Upper lobe of left lung (tissue), 4 donors: ENCODE results near the gene WDR26.

ENCODE experiments used
- CTCF ChIP-seq, 6 experiments: fragments of 450-650 bp in 4 of 6; fragments of 200-600 bp in 2 of 6; sonication (generic) in 2 of 6; IDR thresholded peaks; one replicate each; pipeline ENCODE4 v1.5.1; 2016 to 2019; ENCODE audit warnings: antibody characterized with exemption in 6 of 6
- POLR2A ChIP-seq, 4 donors: fragments of 450-650 bp; IDR thresholded peaks; one replicate each; pipeline ENCODE4 v1.5.1; 2016 to 2017; ENCODE audit warnings: antibody characterized with exemption in 4 of 4, mild to moderate bottlenecking in 2 of 4

GRCh38 chr1:224353975-224354925 lies 80.3 kb downstream of the WDR26 start:
- TF ChIP-seq CTCF (IDR thresholded peaks at IDR 0.05): no peak
- no peak for TF ChIP-seq POLR2A (IDR thresholded peaks at IDR 0.05)
